Ascending aorta (tissue), 2 donors: Measurements from ENCODE around the gene ZNF189. TPM values are rescaled to one million over a fixed set of nuclear protein-coding genes. Genes with fewer than 3 reads are reported as not detected.

ENCODE experiments used
- DNase-seq, 2 donors: peaks; one replicate each; pipeline ENCODE4 v3.0.0-alpha.2; 2019; ENCODE audit warnings: low spot score in 2 of 2
- H3K27ac ChIP-seq, 2 donors: fragments of 200-600 bp; sonication (generic); one replicate each; pipeline ENCODE4 v1.5.1; 2016 to 2017; ENCODE audit warnings: mild to moderate bottlenecking in 1 of 2
- H3K27me3 ChIP-seq: fragments of 200-600 bp; sonication (generic); one replicate; pipeline ENCODE4 v1.5.1; 2017
- H3K36me3 ChIP-seq, 2 donors: fragments of 200-600 bp; sonication (generic); one replicate each; pipeline ENCODE4 v1.5.1; 2016
- H3K4me1 ChIP-seq, 2 donors: fragments of 200-600 bp; sonication (generic); one replicate each; pipeline ENCODE4 v1.5.1; 2016 to 2017; ENCODE audit warnings: mild to moderate bottlenecking in 1 of 2
- H3K4me3 ChIP-seq, 2 donors: fragments of 200-600 bp; sonication (generic); one replicate each; pipeline ENCODE4 v1.5.1; 2016 to 2017; ENCODE audit warnings: mild to moderate bottlenecking in 1 of 2
- H3K9me3 ChIP-seq, 2 donors: fragments of 200-600 bp; sonication (generic); one replicate each; pipeline ENCODE4 v1.5.1; 2016
- intact Hi-C: fragments of 100-400 bp; cut with DNase I; formaldehyde crosslinking; loops from one replicate; pipeline ENCODE4 v1.15.1; 2023
- total RNA-seq: library from RNA; depleted of rRNA; stranded (reverse); fragments of >200 nt; gene quantifications from one replicate; pipeline ENCODE4 v1.1.0, GENCODE V29; 2016
- TF ChIP-seq, protein P1 (sequence below), 3 experiments: fragments of 200-600 bp in 2 of 3; fragments of 450-650 bp in 1 of 3; sonication (generic) in 2 of 3; IDR thresholded peaks; one replicate each; pipeline ENCODE4 v1.5.1; 2016 to 2019; ENCODE audit warnings: antibody characterized with exemption in 3 of 3, mild to moderate bottlenecking in 1 of 3, moderate library complexity in 1 of 3

ZNF189 gene
- total RNA-seq, 1 donor from 2014 or later = 30.4 TPM

DNA sequence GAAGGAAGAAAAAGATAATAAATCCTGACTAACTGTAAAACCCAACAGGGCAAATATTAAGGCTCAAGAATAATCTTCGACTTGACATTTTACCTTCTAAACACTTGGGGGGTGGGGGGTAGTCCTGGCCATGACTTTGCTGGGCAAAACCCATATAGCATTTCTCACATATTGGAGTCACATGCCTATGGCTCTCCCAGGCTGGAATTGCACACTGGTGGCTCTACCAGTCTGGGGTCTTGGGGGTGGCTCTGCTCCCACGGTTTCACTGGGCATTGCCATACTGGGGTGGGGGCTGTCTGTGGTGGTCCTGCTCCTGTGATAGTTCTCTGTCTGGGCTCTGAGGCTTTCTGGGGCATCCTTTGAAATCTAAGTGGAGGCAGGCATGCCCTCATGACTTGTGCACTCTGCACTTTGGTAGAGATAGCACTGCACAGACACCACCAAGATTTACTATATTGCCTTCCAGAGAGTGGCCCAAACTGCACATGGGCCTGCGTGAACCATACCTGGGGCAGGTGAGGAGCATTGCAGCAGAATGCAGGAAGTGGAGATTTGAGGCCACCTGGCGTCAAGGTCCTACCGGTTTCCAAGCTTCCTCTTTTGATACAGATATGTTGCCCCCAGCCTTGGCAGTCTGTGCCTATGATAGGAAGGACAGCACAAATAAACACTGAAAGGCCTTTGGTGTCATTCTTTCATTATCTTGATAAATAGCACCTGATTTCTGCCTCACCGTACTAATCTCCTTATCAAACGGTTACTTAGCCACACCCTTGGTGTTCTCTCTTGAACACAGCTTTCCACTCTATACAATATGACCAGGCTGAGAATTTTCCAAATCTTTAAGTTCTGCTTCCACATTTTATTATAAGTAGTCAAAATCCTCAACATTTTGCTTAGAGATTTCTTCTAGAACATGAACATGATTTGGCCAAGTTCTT, 43.6 kb upstream of the ZNF189 start:
- no peak for DNase-seq
- Histone ChIP-seq H3K9me3 (no peaks in the 10 kb centered on the region), H3K36me3 (no peaks in the 10 kb centered on the region), H3K27me3 (no peaks in the 10 kb centered on the region), H3K4me3 (no peak overlapping the region), H3K27ac (no peak overlapping the region), H3K4me1 (no peaks in the 10 kb centered on the region)
- intact Hi-C loops = no loop called here
- TF ChIP-seq, protein P1, sequence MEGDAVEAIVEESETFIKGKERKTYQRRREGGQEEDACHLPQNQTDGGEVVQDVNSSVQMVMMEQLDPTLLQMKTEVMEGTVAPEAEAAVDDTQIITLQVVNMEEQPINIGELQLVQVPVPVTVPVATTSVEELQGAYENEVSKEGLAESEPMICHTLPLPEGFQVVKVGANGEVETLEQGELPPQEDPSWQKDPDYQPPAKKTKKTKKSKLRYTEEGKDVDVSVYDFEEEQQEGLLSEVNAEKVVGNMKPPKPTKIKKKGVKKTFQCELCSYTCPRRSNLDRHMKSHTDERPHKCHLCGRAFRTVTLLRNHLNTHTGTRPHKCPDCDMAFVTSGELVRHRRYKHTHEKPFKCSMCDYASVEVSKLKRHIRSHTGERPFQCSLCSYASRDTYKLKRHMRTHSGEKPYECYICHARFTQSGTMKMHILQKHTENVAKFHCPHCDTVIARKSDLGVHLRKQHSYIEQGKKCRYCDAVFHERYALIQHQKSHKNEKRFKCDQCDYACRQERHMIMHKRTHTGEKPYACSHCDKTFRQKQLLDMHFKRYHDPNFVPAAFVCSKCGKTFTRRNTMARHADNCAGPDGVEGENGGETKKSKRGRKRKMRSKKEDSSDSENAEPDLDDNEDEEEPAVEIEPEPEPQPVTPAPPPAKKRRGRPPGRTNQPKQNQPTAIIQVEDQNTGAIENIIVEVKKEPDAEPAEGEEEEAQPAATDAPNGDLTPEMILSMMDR (IDR thresholded peaks at IDR 0.05) = no peak

DNA sequence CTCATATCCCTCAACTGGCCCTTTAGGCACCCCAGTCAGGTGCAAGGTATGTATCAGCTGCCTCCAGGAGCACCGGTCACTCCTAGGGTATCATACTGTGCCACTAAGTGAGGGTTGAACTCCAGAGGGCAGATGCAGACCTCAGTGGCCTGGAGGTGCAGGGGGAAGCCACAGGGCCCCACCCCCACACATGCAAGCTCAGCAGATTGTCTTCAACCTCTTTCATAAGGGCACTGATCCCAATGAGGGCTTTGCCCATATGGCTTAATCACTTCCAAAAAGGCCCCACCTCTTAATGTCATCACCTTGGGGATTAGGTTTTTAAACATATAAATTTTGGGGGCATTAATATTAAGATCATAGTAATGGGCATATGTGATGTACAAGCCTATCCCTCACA, 42.0 kb upstream of the ZNF189 start:
- Histone ChIP-seq H3K4me1 (no peaks in the 10 kb centered on the region), H3K9me3 (no peaks in the 10 kb centered on the region), H3K27ac (no peak overlapping the region), H3K4me3 (no peak overlapping the region), H3K36me3 (no peaks in the 10 kb centered on the region), H3K27me3 (no peaks in the 10 kb centered on the region)
- no peak for DNase-seq
- TF ChIP-seq, protein P1 (IDR thresholded peaks at IDR 0.05) = no peak
- intact Hi-C loops = no loop called here

DNA sequence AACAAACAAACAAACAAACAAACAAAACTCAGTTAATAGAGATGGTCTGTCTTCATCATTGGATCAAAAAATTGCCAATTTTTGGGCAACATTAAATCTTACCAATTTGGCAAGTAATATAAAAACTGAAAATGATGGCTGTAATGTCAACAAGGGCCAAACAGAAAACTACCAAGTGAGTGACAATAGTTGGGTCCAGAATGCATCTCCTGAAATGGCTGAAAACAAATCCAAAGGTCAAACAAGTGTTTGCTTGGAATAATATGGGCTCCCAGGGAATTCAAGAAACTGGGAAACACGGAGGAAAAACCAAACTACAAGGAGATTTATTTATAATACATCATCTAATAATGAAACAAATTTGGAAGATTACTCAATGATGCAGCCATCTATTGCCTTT, 39.0 kb upstream of the ZNF189 start:
- H3K9me3 ChIP-seq = no peaks in the 10 kb centered on the region
- intact Hi-C loops = no loop called here

DNA sequence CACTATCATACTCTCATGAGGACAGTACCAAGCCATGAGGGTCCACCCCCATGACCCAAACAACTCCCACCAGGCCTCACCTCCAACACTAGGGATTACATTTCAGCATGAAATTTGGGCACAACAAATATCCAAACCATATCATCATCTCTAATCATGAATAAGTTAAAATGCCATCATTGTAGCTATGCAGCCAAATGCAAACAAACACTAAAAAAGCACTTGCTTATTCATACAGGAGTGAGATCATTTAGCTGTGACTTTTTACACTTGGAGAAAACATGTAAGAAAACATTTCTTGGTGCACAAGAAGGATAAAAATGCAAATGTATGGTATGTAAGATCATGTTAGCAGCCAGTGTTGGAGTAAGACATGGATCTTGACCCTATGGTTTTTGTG, 38.0 kb upstream of the ZNF189 start:
- Histone ChIP-seq H3K27ac (no peak overlapping the region), H3K4me1 (no peaks in the 10 kb centered on the region), H3K27me3 (no peaks in the 10 kb centered on the region), H3K36me3 (no peaks in the 10 kb centered on the region), H3K9me3 (no peaks in the 10 kb centered on the region), H3K4me3 (no peak overlapping the region)
- intact Hi-C loops = no loop called here
- TF ChIP-seq, protein P1 (IDR thresholded peaks at IDR 0.05) = no peak
- DNase-seq = no peak

More for the DNA sequence above, 39.0 kb upstream of the ZNF189 start:
- H3K27me3 ChIP-seq = no peaks in the 10 kb centered on the region
- H3K27ac ChIP-seq = no peak overlapping the region
- DNase-seq = no peak
- H3K4me1 ChIP-seq = no peaks in the 10 kb centered on the region
- TF ChIP-seq, protein P1 (IDR thresholded peaks at IDR 0.05) = no peak
- H3K4me3 ChIP-seq = no peak overlapping the region
- H3K36me3 ChIP-seq = no peaks in the 10 kb centered on the region

DNA sequence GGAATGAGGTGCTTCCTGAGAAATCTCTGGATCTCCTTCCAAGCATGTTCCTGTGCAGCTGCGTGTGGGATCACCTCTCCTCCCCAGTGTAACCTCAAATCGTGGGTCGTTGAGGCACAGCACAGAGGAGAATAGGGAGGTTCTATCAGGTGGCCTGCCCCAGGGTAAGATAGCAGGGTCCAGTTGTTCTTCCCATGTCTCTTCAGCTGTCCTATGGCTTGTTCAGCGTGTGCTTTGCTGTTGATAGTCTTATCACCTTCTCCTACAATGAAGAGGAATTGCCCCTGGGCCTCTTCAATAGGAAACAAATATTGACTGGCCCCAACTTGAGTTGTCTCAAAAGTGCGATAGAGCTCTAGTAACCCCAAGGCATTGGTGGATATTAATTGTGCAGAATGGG, 36.2 kb upstream of the ZNF189 start:
- TF ChIP-seq, protein P1 (IDR thresholded peaks at IDR 0.05) = no peak
- no peak overlapping the region for H3K27ac ChIP-seq
- no peaks in the 10 kb centered on the region for H3K4me1 ChIP-seq
- no peaks in the 10 kb centered on the region for H3K9me3 ChIP-seq
- H3K4me3 ChIP-seq = no peak overlapping the region
- no peaks in the 10 kb centered on the region for H3K27me3 ChIP-seq
- H3K36me3 ChIP-seq = no peaks in the 10 kb centered on the region
- intact Hi-C loops = no loop called here
- DNase-seq = no peak
